A549 treated with CpdA at 1 μM for 4 hours (cell line): ENCODE measurements around the gene COL27A1. TPM values are rescaled to one million over a fixed set of nuclear protein-coding genes. Genes with fewer than 3 reads are reported as not detected.

Experiments
- total RNA-seq: library from RNA; stranded (reverse); fragments of 200-300 nt; extraction: Qiagen RNA extraction; gene quantifications from 5 replicates; pipeline ENCODE4 v1.2.3, GENCODE V29; 2022; ENCODE audit warnings: low read depth

COL27A1 gene
- 11.1 to 17.7 TPM (median 13.5 TPM) in 5 replicates for total RNA-seq

DNA sequence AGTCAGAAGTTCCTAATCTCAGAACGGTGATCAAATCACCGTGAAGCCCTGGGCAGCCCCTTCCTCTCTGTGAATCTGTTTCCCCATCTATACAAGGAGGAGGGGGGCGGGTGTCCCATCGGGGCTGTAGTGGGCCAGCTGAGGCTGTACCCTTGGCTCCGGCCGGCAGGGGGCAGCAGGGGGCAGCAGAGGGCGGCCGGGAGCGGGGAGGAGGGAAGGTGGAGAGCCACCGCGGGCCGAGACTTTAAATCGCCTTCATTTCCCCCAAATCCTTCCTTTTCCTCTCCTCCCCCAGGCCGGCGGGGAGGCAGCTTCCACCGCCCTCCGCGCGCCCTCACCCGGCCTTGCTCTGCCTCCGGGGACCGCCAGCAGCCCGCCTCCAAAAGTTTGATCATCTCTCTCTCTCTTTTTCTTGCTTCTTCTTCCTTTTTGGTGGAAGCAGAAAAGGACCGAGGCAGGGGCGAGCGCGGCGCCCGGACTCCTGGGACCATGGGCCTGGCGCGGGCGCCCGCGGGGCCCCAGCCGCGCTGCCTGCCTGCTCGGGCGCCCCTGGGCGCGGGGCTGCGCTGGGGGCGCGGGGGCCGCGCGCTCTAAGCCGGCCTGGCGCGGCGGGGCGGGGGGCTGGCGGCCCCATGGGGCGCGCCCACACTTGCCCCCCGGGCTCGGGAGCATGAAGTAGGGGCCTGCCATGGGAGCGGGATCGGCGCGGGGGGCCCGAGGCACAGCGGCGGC is at the start of gene COL27A1:
COL27A1 (plus strand) TSS at position 275 of the 732 bp plus-strand sequence; CDS start at position 689, 414 bp downstream.

DNA sequence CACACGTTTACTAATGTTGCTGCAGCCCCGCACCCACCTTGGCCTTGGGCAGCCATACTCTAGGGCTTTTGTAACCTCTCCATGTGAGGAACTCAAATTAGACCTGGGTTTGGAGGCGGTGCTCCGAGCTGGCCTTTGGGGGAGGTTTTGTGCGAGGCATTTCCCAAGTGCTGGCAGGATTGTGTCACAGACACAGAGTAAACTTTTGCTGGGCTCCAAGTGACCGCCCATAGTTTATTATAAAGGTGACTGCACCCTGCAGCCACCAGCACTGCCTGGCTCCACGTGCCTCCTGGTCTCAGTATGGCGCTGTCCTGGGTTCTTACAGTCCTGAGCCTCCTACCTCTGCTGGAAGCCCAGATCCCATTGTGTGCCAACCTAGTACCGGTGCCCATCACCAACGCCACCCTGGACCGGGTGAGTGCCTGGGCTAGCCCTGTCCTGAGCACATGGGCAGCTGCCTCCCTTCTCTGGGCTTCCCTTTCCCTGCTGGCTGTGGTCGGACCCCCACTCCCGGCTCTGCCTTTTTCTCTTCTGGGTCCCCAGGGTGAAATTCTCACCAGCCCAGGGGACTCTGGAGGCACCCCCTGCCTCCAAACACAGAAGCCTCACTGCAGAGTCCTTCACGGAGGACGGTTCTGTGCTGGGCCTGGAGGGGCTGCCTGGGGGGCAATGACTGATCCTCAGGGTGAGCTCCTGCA is 167.6 kb downstream of the COL27A1 start, which contains the start of gene ORM1:
ORM1 (plus strand) TSS at position 268 of the 701 bp plus-strand sequence; CDS start at position 304, 36 bp downstream.

DNA sequence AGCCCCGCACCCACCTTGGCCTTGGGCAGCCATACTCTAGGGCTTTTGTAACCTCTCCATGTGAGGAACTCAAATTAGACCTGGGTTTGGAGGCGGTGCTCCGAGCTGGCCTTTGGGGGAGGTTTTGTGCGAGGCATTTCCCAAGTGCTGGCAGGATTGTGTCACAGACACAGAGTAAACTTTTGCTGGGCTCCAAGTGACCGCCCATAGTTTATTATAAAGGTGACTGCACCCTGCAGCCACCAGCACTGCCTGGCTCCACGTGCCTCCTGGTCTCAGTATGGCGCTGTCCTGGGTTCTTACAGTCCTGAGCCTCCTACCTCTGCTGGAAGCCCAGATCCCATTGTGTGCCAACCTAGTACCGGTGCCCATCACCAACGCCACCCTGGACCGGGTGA is 174.3 kb downstream of the COL27A1 start, which contains the start of gene ORM2:
ORM2 (plus strand) TSS at position 245 of the 398 bp plus-strand sequence; CDS start at position 281, 36 bp downstream.

Other genes with a start within 250 kb of the COL27A1 start
- 5.2 to 9.8 TPM (median 8.2 TPM) in 5 replicates for gene AMBP, start 77.2 kb upstream of the COL27A1 start, total RNA-seq
- 2.0 to 3.0 TPM (median 2.5 TPM) in 5 replicates for gene KIF12, start 56.2 kb upstream of the COL27A1 start, total RNA-seq
- 0.07 to 0.18 TPM in 2 of 5 replicates, not detected in the others for gene ORM1, start 167.6 kb downstream of the COL27A1 start, total RNA-seq
- not detected in 5 replicates for gene ORM2, start 174.3 kb downstream of the COL27A1 start, total RNA-seq
- gene AKNA, start 232.4 kb downstream of the COL27A1 start, total RNA-seq, result 3.3 to 4.5 TPM (median 3.9 TPM) in 5 replicates